Kidney (tissue), 14 donors: ENCODE measurements around the gene CARNS1. TPM values are rescaled to one million over a fixed set of nuclear protein-coding genes. Genes with fewer than 3 reads are reported as not detected.

Experiments used
- DNase-seq, 5 donors: peaks; one replicate each; pipeline ENCODE4 v3.0.0-alpha.2; 2013 to 2020
- FAIRE-seq: peaks from 2 replicates; lab custom pipeline; 2012; peaks lifted over from hg19 to GRCh38; lab: Jason Lieb, UNC
- H3K27ac ChIP-seq, 2 donors: one replicate each; pipeline ENCODE4 v1.7.0; 2013; ENCODE audit warnings: low read depth in 2 of 2, low read length in 2 of 2, inconsistent platforms in 1 of 2
- H3K27me3 ChIP-seq: one replicate; pipeline ENCODE4 v1.7.1; 2013; ENCODE audit warnings: low read length, inconsistent platforms; ENCODE audit not compliant: control insufficient read depth, insufficient read depth
- H3K36me3 ChIP-seq, 3 donors: one replicate each; pipeline versions ENCODE4 v1.7.0 to v1.7.1; 2013; ENCODE audit warnings: low read length in 3 of 3, control low read depth in 1 of 3, inconsistent platforms in 1 of 3; ENCODE audit not compliant: insufficient read depth in 3 of 3, control insufficient read depth in 2 of 3
- H3K4me1 ChIP-seq, 3 donors: one replicate each; pipeline versions ENCODE4 v1.7.0 to v1.7.1; 2013; ENCODE audit warnings: low read length in 3 of 3, inconsistent platforms in 1 of 3, low read depth in 1 of 3; ENCODE audit not compliant: control insufficient read depth in 2 of 3, insufficient read depth in 2 of 3
- H3K4me3 ChIP-seq, 3 donors: one replicate each; pipeline versions ENCODE4 v1.7.0 to v1.8.1; 2013; ENCODE audit warnings: low read length in 3 of 3, control low read depth in 1 of 3, inconsistent platforms in 1 of 3
- H3K9ac ChIP-seq, 3 donors: one replicate each; pipeline versions ENCODE4 v1.7.0 to v1.7.1; 2013; ENCODE audit warnings: low read length in 3 of 3, control low read depth in 1 of 3, inconsistent platforms in 1 of 3
- H3K9me3 ChIP-seq, 3 donors: one replicate each; pipeline versions ENCODE4 v1.7.0 to v1.7.1; 2013; ENCODE audit warnings: low read length in 3 of 3, control low read depth in 1 of 3, inconsistent platforms in 1 of 3; ENCODE audit not compliant: control insufficient read depth in 2 of 3, insufficient read depth in 1 of 3
- CTCF ChIP-seq: IDR thresholded peaks from 3 replicates; pipeline ENCODE4 v1.5.1; 2012; ENCODE audit warnings: mild to moderate bottlenecking, moderate library complexity, borderline replicate concordance; ENCODE audit not compliant: insufficient read depth; ENCODE audit errors: extremely low read depth
- intact Hi-C: fragments of 100-400 bp; cut with DNase I; formaldehyde crosslinking; loops from one replicate; pipeline ENCODE4 v1.11.1; 2022
- polyA plus RNA-seq: library from polyadenylated mRNA; stranded (reverse); fragments of 350-450 nt; fragmentation: Illumina TruSeq; extraction: RNeasy Lipid Tissue Mini Kit (QIAGEN cat#74804); gene quantifications from one replicate; pipeline ENCODE4 v1.2.3, GENCODE V29; 2014; ENCODE audit warnings: low read depth, low replicate concordance; ENCODE audit not compliant: insufficient read depth
- total RNA-seq: library from RNA; stranded (reverse); fragmentation: NEBNext Ultra II Directional; extraction: Animal tissue kit (Norgen Biotek cat#: 25700); gene quantifications from one replicate; pipeline ENCODE4 v1.2.1, GENCODE V29; 2021
- donor health status: control.
- donor health status: control.
- donor health status: control.
- donor health status: control.
- donor health status: control.
- donor health status: DM: yes; HTN: yes; CAD: no.
- donor health status: Normal renal cell carcinoma (clear cell type).

Gene CARNS1
- total and polyA plus RNA-seq, 2 donors from 2014 or later, result 0.80 to 1.7 TPM

- peaks cover 0 to 19% (median 2%) of the 10 kb centered on the region in 3 donors for H3K36me3 ChIP-seq
- DNase-seq, result no peak
- no peak overlapping the region for H3K9ac ChIP-seq
- no peaks in the 10 kb centered on the region for H3K9me3 ChIP-seq
- no peaks in the 10 kb centered on the region for H3K27me3 ChIP-seq
- intact Hi-C loops, result no loop called here
- FAIRE-seq, result no peak
- no peak for TF ChIP-seq CTCF
- peaks cover 0 to 20% (median 8%) of the 10 kb centered on the region in 3 donors for H3K4me1 ChIP-seq
- H3K4me3 ChIP-seq, result no peak overlapping the region
- no peak overlapping the region for H3K27ac ChIP-seq
These were observed 18.7 kb upstream of the CARNS1 start for GRCh38 chr11:67396587-67397389.

- H3K9ac ChIP-seq, result no peak overlapping the region
- no peaks in the 10 kb centered on the region for H3K27me3 ChIP-seq
- peaks cover 0 to 20% (median 7%) of the 10 kb centered on the region in 3 donors for H3K4me1 ChIP-seq
- TF ChIP-seq CTCF, result no peak
- H3K36me3 ChIP-seq, result peaks cover 0 to 19% (median 2%) of the 10 kb centered on the region in 3 donors
- FAIRE-seq (no peak), DNase-seq (no peak)
- no peaks in the 10 kb centered on the region for H3K9me3 ChIP-seq
- intact Hi-C loops, result no loop called here
- H3K27ac ChIP-seq, result no peak overlapping the region
- no peak overlapping the region for H3K4me3 ChIP-seq
These were observed 17.9 kb upstream of the CARNS1 start for GRCh38 chr11:67397536-67397935.

- Histone ChIP-seq H3K9me3 (no peaks in the 10 kb centered on the region), H3K27me3 (no peaks in the 10 kb centered on the region), H3K4me1 (peaks cover 0 to 17% (median 5%) of the 10 kb centered on the region in 3 donors), H3K27ac (no peak overlapping the region), H3K9ac (no peak overlapping the region), H3K36me3 (peaks cover 0 to 19% (median 2%) of the 10 kb centered on the region in 3 donors), H3K4me3 (no peak overlapping the region)
- intact Hi-C loops, result no loop called here
- no peak for DNase-seq
- TF ChIP-seq CTCF, result no peak
- FAIRE-seq, result no peak
These were observed 17.4 kb upstream of the CARNS1 start for GRCh38 chr11:67397986-67398660.
